K562 (cell line): ENCODE results near the gene RBFOX2. TPM values are rescaled to one million over a fixed set of nuclear protein-coding genes. Genes with fewer than 3 reads are reported as not detected.

Source experiments
- FOXK1 ChIP-seq: sonication (generic); formaldehyde crosslinking; IDR thresholded peaks from 2 replicates; pipeline ENCODE4 v1.8.0; 2022; ENCODE audit warnings: missing genetic modification reagents, mild to moderate bottlenecking, borderline replicate concordance
- MTA1 ChIP-seq: fragments of 450-650 bp; IDR thresholded peaks from 2 replicates; pipeline ENCODE4 v1.6.1; 2017; ENCODE audit warnings: borderline replicate concordance
- NCOA2 ChIP-seq, 2 experiments: fragments of 450-650 bp; IDR thresholded peaks; 2 replicates each; pipeline ENCODE4 v1.6.1; 2018; ENCODE audit warnings: mild to moderate bottlenecking in 2 of 2, moderate library complexity in 1 of 2; ENCODE audit not compliant: partially characterized antibody in 2 of 2
- NCOA6 ChIP-seq: fragments of 450-650 bp; IDR thresholded peaks from 2 replicates; pipeline ENCODE4 v1.6.1; 2017; ENCODE audit warnings: mild to moderate bottlenecking
- NR2C1 ChIP-seq, 2 experiments: fragments of 450-650 bp; IDR thresholded peaks; 2 replicates each; pipeline ENCODE4 v1.6.1; 2017; ENCODE audit warnings: mild to moderate bottlenecking in 2 of 2, antibody characterized with exemption in 1 of 2, inconsistent platforms in 1 of 2, missing compliant biosample characterization in 1 of 2, missing genetic modification characterization in 1 of 2
- POLR2AphosphoS5 ChIP-seq: IDR thresholded peaks from 2 replicates; pipeline ENCODE4 v1.6.1; 2011; ENCODE audit warnings: mild to moderate bottlenecking, low read depth, low read length, moderate library complexity; ENCODE audit not compliant: control insufficient read depth, insufficient read depth
- SAFB2 ChIP-seq: fragments of 200-400 bp; formaldehyde crosslinking; IDR thresholded peaks from 2 replicates; pipeline ENCODE4 v1.6.1; 2018; ENCODE audit warnings: borderline replicate concordance, low read length, low read depth, moderate library complexity; ENCODE audit not compliant: severe bottlenecking
- SAP30 ChIP-seq: fragments of 200-600 bp; sonication (generic); IDR thresholded peaks from 2 replicates; pipeline ENCODE4 v1.6.1; 2012; ENCODE audit warnings: borderline replicate concordance, low read depth, mild to moderate bottlenecking, moderate library complexity, low read length, control low read depth, inconsistent platforms; ENCODE audit not compliant: insufficient read depth, poor library complexity, severe bottlenecking
- SMAD4 ChIP-seq: fragments of 250-450 bp; sonication (Bioruptor Pico); conservative IDR thresholded peaks from 2 replicates; pipeline ENCODE4 v1.8.0; 2021; ENCODE audit warnings: inconsistent platforms, mild to moderate bottlenecking, moderate library complexity
- STAT5A ChIP-seq: IDR thresholded peaks from 2 replicates; pipeline ENCODE4 v1.6.1; 2012; ENCODE audit warnings: low read length, inconsistent platforms, borderline replicate concordance
- SUPT5H ChIP-seq: fragments of 450-650 bp; IDR thresholded peaks from 2 replicates; pipeline ENCODE4 v1.6.1; 2016
- TAL1 ChIP-seq: fragments of 450-650 bp; IDR thresholded peaks from 2 replicates; pipeline ENCODE4 v1.6.1; 2016; ENCODE audit warnings: mild to moderate bottlenecking
- U2AF2 ChIP-seq: fragments of 200-400 bp; formaldehyde crosslinking; optimal IDR thresholded peaks from 2 replicates; pipeline ENCODE3; 2017; ENCODE audit warnings: low read depth, mild to moderate bottlenecking, low read length
- ZNF347 ChIP-seq: fragments of 450-650 bp; formaldehyde crosslinking; IDR thresholded peaks from 2 replicates; pipeline ENCODE4 v1.4.0; 2020; ENCODE audit warnings: low read depth, mild to moderate bottlenecking, moderate library complexity
- ZNF75A ChIP-seq: fragments of 450-650 bp; formaldehyde crosslinking; IDR thresholded peaks from 2 replicates; pipeline ENCODE4 v1.4.0; 2020; ENCODE audit warnings: mild to moderate bottlenecking
- polyA plus RNA-seq, 8 experiments: library from polyadenylated mRNA; depleted of rRNA in 4 of 8; stranded (reverse) in 5 of 8; unstranded in 3 of 8; fragments of >200 nt; fragmentation: Nextera tagmentation in 2 of 8; fragmentation: Illumina TruSeq in 1 of 8; extraction: Ambion mirVana in 2 of 8; extraction: Trizol in 1 of 8; gene quantifications; 2 replicates each; pipeline versions ENCODE4 v1.2.1 to v1.2.3, GENCODE V29; 2011 to 2014; ENCODE audit warnings: inconsistent platforms in 1 of 8, missing spikeins in 1 of 8
- total RNA-seq, 7 experiments: library from RNA; depleted of rRNA in 6 of 7; stranded (reverse); fragments of >200 nt in 6 of 7; fragmentation: Illumina TruSeq in 2 of 7; extraction: Trizol in 2 of 7; gene quantifications; 2 replicates each; pipeline versions ENCODE4 v1.2.1 to v1.2.3, GENCODE V29; 2011 to 2021; ENCODE audit warnings: low replicate concordance in 1 of 7
- TF ChIP-seq, protein P1 (sequence below): fragments of 250-450 bp; sonication (Bioruptor Pico); IDR thresholded peaks from 2 replicates; pipeline ENCODE4 v1.5.0; 2021; ENCODE audit warnings: mild to moderate bottlenecking, moderate library complexity
- TF ChIP-seq, protein P2 (sequence below): fragments of 450-650 bp; formaldehyde crosslinking; IDR thresholded peaks from 2 replicates; pipeline ENCODE4 v1.4.0; 2022; ENCODE audit warnings: missing genetic modification characterization
- TF ChIP-seq, protein P3 (sequence below), 2 experiments: fragments of 450-650 bp; conservative IDR thresholded peaks; 2 replicates each; pipeline ENCODE4 v1.6.1; 2017; ENCODE audit warnings: mild to moderate bottlenecking in 2 of 2, moderate library complexity in 2 of 2
- TF ChIP-seq, protein P4 (sequence below): fragments of 250-450 bp; sonication (Bioruptor Pico); IDR thresholded peaks from 2 replicates; pipeline ENCODE4 v1.4.0; 2020; ENCODE audit warnings: mild to moderate bottlenecking

The RBFOX2 gene
- total and polyA plus RNA-seq, 9 of the 15 experiments (the other 6 are each of a cell fraction or from before 2014, with no cell fraction given), result 5.8 to 24.8 (median 14.2) TPM

DNA sequence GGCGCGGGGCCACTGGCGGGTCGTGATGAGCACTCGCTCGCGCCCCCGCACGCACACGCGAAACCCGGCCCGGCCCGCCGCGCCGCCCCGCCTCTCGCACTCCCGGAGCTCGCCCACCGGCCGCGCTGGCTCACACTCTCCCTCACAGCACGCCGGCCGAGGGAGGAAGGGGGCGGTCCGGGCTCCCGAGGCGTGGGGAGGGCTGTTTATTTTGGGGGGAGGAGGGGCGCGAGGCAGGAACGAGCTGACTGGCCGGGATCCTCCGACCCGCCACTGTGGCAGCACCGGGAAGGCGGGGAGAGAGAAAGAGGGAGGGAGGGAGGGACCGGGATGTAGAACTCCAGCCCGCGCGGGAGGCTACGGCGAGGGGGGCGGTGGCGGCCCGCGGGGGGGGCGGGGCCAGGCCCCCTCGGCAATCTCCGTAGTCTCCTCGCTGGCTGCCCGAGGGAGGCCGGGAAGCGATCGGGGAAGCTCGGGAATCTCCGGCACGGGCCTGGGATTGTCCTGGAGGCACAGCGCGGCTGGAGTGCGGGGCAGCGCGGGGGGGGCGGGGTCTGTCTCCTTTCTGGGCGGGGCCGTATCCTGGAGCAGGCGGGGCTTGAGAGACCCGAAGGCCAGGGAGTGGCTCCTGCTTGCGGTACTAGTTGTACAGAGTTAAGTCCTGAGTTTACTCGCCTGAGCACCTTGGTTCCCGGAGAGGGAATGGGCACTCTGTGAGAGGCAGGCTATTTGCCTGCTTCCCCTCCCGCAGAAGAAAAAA is at the start of gene RBFOX2 (continued):
- TF ChIP-seq SMAD4 (CRISPR knock-in tag) (no peak), SAP30 (no peak), U2AF2 (no peak), MTA1 (no peak), TAL1 (no peak), SAFB2 (no peak), POLR2AphosphoS5 (peak; percentile 40; the same call in 1 of the 2 replicates), NCOA6 (no peak), ZNF75A (CRISPR knock-in tag) (no peak), NR2C1 (IDR thresholded peaks at IDR 0.05) (no peak), NR2C1 (tag; IDR thresholded peaks at IDR 0.05) (no peak), FOXK1 (CRISPR knock-in tag) (no peak), NCOA2 (IDR thresholded peaks at IDR 0.05; ENCODE audit: partially characterized antibody in 2 of 2) (no peak), STAT5A (no peak), ZNF347 (CRISPR knock-in tag) (no peak), SUPT5H (peak; percentile 34; the same call in 1 of the 2 replicates)
- TF ChIP-seq, protein P1, sequence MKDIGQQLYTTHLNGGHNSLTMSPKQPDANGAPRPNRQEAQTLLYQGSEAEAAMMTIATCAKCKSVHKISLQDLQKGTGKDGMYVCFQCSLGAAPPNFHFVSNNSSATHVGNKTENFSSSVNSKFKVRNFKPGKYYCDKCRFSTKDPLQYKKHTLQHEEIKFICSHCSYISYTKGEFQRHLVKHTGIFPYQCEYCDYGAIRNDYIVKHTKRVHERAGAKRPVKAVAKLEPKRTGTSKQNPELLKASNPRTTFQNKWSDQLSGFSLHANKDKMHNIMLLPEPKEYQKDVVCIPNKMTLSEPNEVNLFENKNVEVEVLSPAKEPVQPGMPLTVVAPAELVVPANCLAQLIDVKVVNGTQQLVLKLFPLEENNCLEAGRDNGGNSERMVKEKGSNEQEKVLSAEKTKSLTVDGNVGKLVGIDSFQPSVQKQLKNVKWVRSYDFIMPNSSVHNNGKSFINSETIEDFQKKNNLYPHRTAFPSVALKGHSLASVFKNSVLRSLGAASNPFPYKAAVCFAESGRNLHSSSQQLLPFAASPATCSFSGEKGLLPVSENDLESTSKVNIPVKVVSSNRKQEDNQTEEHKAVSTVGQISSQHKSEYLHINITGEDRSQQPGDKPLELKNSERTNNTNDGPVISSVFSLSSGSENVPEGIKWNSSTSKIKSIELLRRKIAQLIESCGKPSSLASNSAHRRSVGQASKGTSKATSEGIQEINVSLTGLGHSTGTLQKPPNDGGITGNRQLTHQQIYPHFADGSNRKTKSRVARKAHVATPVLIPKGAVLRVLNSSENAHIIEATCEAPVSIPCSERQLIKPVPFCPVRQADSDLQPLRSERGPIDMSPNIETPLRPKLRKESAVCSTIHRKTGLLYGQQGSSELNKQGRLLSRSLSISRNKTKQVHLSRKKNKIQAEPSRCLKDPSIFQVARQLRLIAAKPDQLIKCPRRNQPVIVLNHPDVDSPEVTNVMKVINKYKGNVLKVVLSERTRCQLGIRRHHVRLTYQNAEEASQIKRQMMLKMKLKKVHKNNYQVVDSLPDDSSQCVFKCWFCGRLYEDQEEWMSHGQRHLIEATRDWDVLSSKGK (CRISPR knock-in tag), result no peak
- TF ChIP-seq, protein P2, sequence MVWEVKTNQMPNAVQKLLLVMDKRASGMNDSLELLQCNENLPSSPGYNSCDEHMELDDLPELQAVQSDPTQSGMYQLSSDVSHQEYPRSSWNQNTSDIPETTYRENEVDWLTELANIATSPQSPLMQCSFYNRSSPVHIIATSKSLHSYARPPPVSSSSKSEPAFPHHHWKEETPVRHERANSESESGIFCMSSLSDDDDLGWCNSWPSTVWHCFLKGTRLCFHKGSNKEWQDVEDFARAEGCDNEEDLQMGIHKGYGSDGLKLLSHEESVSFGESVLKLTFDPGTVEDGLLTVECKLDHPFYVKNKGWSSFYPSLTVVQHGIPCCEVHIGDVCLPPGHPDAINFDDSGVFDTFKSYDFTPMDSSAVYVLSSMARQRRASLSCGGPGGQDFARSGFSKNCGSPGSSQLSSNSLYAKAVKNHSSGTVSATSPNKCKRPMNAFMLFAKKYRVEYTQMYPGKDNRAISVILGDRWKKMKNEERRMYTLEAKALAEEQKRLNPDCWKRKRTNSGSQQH (CRISPR knock-in tag), result no peak
- TF ChIP-seq, protein P3, sequence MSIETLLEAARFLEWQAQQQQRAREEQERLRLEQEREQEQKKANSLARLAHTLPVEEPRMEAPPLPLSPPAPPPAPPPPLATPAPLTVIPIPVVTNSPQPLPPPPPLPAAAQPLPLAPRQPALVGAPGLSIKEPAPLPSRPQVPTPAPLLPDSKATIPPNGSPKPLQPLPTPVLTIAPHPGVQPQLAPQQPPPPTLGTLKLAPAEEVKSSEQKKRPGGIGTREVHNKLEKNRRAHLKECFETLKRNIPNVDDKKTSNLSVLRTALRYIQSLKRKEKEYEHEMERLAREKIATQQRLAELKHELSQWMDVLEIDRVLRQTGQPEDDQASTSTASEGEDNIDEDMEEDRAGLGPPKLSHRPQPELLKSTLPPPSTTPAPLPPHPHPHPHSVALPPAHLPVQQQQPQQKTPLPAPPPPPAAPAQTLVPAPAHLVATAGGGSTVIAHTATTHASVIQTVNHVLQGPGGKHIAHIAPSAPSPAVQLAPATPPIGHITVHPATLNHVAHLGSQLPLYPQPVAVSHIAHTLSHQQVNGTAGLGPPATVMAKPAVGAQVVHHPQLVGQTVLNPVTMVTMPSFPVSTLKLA (conservative IDR thresholded peaks at IDR 0.05), result peak; percentile 46 to 64; a peak in 2 of 4 replicates
- TF ChIP-seq, protein P4, sequence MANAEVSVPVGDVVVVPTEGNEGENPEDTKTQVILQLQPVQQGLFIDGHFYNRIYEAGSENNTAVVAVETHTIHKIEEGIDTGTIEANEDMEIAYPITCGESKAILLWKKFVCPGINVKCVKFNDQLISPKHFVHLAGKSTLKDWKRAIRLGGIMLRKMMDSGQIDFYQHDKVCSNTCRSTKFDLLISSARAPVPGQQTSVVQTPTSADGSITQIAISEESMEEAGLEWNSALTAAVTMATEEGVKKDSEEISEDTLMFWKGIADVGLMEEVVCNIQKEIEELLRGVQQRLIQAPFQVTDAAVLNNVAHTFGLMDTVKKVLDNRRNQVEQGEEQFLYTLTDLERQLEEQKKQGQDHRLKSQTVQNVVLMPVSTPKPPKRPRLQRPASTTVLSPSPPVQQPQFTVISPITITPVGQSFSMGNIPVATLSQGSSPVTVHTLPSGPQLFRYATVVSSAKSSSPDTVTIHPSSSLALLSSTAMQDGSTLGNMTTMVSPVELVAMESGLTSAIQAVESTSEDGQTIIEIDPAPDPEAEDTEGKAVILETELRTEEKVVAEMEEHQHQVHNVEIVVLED (CRISPR knock-in tag), result no peak
